Prostate gland (tissue), 2 donors: Measurements from ENCODE around the gene TTLL5. TPM values are rescaled to one million over a fixed set of nuclear protein-coding genes. Genes with fewer than 3 reads are reported as not detected.

Source experiments
- DNase-seq: peaks from one replicate; pipeline ENCODE4 v3.0.0-alpha.2; 2019; ENCODE audit warnings: low spot score
- H3K27ac ChIP-seq, 2 donors: fragments of 200-600 bp; sonication (generic); 2 replicates each; pipeline ENCODE4 v1.5.1; 2017 to 2019
- H3K27me3 ChIP-seq: fragments of 200-600 bp; sonication (generic); replicated peaks from 2 replicates; pipeline ENCODE4 v1.5.1; 2019; ENCODE audit not compliant: insufficient read depth
- H3K36me3 ChIP-seq, 2 donors: fragments of 200-600 bp; sonication (generic); 1 replicate in 1 of 2; 2 replicates in 1 of 2; pipeline versions ENCODE4 v1.5.1 to v1.8.1; 2017 to 2019
- H3K4me1 ChIP-seq: fragments of 200-600 bp; sonication (generic); replicated peaks from 2 replicates; pipeline ENCODE4 v1.5.1; 2019
- H3K4me3 ChIP-seq, 2 donors: fragments of 200-600 bp; sonication (generic); 2 replicates each; pipeline ENCODE4 v1.5.1; 2017 to 2019
- H3K9me3 ChIP-seq: fragments of 200-600 bp; sonication (generic); 2 replicates; pipeline ENCODE4 v1.5.1; 2017
- CTCF ChIP-seq, 4 experiments: fragments of 200-600 bp in 2 of 4; fragments of 450-650 bp in 2 of 4; sonication (generic) in 2 of 4; IDR thresholded peaks; 1 replicate in 3 of 4; 2 replicates in 1 of 4; pipeline ENCODE4 v1.5.1; 2016 to 2019; ENCODE audit warnings: antibody characterized with exemption in 4 of 4, mild to moderate bottlenecking in 2 of 4, moderate library complexity in 2 of 4
- POLR2A ChIP-seq: fragments of 450-650 bp; IDR thresholded peaks from one replicate; pipeline ENCODE4 v1.6.1; 2016; ENCODE audit warnings: antibody characterized with exemption, mild to moderate bottlenecking
- POLR2AphosphoS5 ChIP-seq: sonication (generic); formaldehyde crosslinking; IDR thresholded peaks from one replicate; pipeline ENCODE4 v1.6.1; 2017; ENCODE audit warnings: antibody characterized with exemption
- WGBS: methylation state at CpG from one replicate; pipeline ENCODE4 v1.1.5; 2018; 5-methylcytosine and 5-hydroxymethylcytosine counted together
- intact Hi-C: fragments of 100-400 bp; cut with DNase I; formaldehyde crosslinking; loops from one replicate; pipeline ENCODE4 v1.14.2; 2022
- total RNA-seq, 2 donors: library from RNA; depleted of rRNA; stranded (reverse); fragments of >200 nt; gene quantifications; one replicate each; pipeline ENCODE4 v1.1.0, GENCODE V29; 2016

TTLL5 gene
- total RNA-seq, 2 donors from 2014 or later: 40.3 to 46.2 TPM

- H3K4me1 ChIP-seq: peaks cover 9% of the 10 kb centered on the region
- intact Hi-C loops: loop anchor here (10.0 kb wide), 1 partner anchor 50 kb away; no protein-coding TSS in a partner anchor
- H3K36me3 ChIP-seq: no peaks in the 10 kb centered on the region
- H3K27ac ChIP-seq: peak overlapping the region; percentile 21 to 65
- no peak for DNase-seq
- no peaks in the 10 kb centered on the region for H3K27me3 ChIP-seq
- 65% methylated on average over 6 of the region's 6 CpGs for WGBS
- no peak for TF ChIP-seq CTCF (IDR thresholded peaks at IDR 0.05)
- TF ChIP-seq POLR2AphosphoS5: no peak
- no peak for TF ChIP-seq POLR2A
- H3K9me3 ChIP-seq: no peaks in the 10 kb centered on the region
- H3K4me3 ChIP-seq: no peak overlapping the region
These were observed 63.6 kb downstream of the TTLL5 start for GRCh38 chr14:75724414-75725204.

GRCh38 chr14:75725481-75725880 lies 64.4 kb downstream of the TTLL5 start:
- no peaks in the 10 kb centered on the region for H3K36me3 ChIP-seq

GRCh38 chr14:75726321-75726720 lies 65.3 kb downstream of the TTLL5 start:
- H3K36me3 ChIP-seq: no peaks in the 10 kb centered on the region
- WGBS: 100% methylated on average over 1 of the region's 1 CpG
- no peak for DNase-seq
- no peak overlapping the region for H3K4me3 ChIP-seq
- no peak for TF ChIP-seq POLR2AphosphoS5
- TF ChIP-seq CTCF (IDR thresholded peaks at IDR 0.05): no peak
- no peak for TF ChIP-seq POLR2A
- H3K27me3 ChIP-seq: no peaks in the 10 kb centered on the region
- H3K4me1 ChIP-seq: no peaks in the 10 kb centered on the region
- no peaks in the 10 kb centered on the region for H3K9me3 ChIP-seq
- intact Hi-C loops: loop anchor here (10.0 kb wide), 1 partner anchor 48 kb away; no protein-coding TSS in a partner anchor
- H3K27ac ChIP-seq: peak overlapping the region in 1 of 2 donors; percentile 21

More at GRCh38 chr14:75725481-75725880, 64.4 kb downstream of the TTLL5 start:
- TF ChIP-seq CTCF (IDR thresholded peaks at IDR 0.05): no peak
- no peak for TF ChIP-seq POLR2AphosphoS5
- TF ChIP-seq POLR2A: no peak
- 38% methylated on average over 3 of the region's 3 CpGs for WGBS
- DNase-seq: no peak
- Histone ChIP-seq H3K4me1 (peaks cover 5% of the 10 kb centered on the region), H3K9me3 (no peaks in the 10 kb centered on the region), H3K4me3 (no peak overlapping the region), H3K27me3 (no peaks in the 10 kb centered on the region), H3K27ac (peak overlapping the region; percentile 21 to 65)
- intact Hi-C loops: loop anchor here (10.0 kb wide), 1 partner anchor 49 kb away; no protein-coding TSS in a partner anchor

- no peak overlapping the region for H3K27ac ChIP-seq
- no peaks in the 10 kb centered on the region for H3K36me3 ChIP-seq
- H3K4me1 ChIP-seq: no peaks in the 10 kb centered on the region
- no peaks in the 10 kb centered on the region for H3K9me3 ChIP-seq
- WGBS: 96% methylated on average over 3 of the region's 3 CpGs
- TF ChIP-seq CTCF (IDR thresholded peaks at IDR 0.05): no peak
- TF ChIP-seq POLR2AphosphoS5: no peak
- no peak for TF ChIP-seq POLR2A
- no peak for DNase-seq
- intact Hi-C loops: loop anchor here (10.0 kb wide), 1 partner anchor 48 kb away; no protein-coding TSS in a partner anchor
- no peaks in the 10 kb centered on the region for H3K27me3 ChIP-seq
- no peak overlapping the region for H3K4me3 ChIP-seq
These were observed 66.1 kb downstream of the TTLL5 start for GRCh38 chr14:75727124-75727523.
